Measurements from ENCODE around the gene INSL3.
"Not testable (repeated sequence)": the region's sequence is repeated elsewhere in the genome, so short reads cannot be mapped to it uniquely, and the experiment has no call there.

Gene INSL3

GRCh38 chr19:17807731-17808316 is 13.5 kb downstream of the INSL3 start:
- Histone ChIP-seq H3K9me3 (ENCODE audit: control insufficient read depth, low read length) (no peaks in the 10 kb centered on the region), H3K27ac (ENCODE audit: low read depth, low read length, severe bottlenecking) (no peak overlapping the region), H3K36me3 (ENCODE audit: control insufficient read depth, insufficient read depth, low read length) (no peaks in the 10 kb centered on the region), H3K4me3 (ENCODE audit: extremely low read depth, insufficient read depth, low read length, poor library complexity, severe bottlenecking) (no peak overlapping the region), H3K4me1 (ENCODE audit: control insufficient read depth, insufficient read depth, low read length, poor library complexity, severe bottlenecking) (no peaks in the 10 kb centered on the region)
- WGBS, 2 experiments (ENCODE audit: insufficient coverage in 2 of 2), result 93% methylated on average over 31 to 37 of the region's 38 CpGs

- WGBS, 2 experiments (ENCODE audit: insufficient coverage in 2 of 2), result 78 to 86% methylated on average over 1 of the region's 3 CpGs
- no peaks in the 10 kb centered on the region for H3K36me3 ChIP-seq (ENCODE audit: control insufficient read depth, insufficient read depth, low read length)
Measured at GRCh38 chr19:17806945-17807344, 14.4 kb downstream of the INSL3 start.

GRCh38 chr19:17805427-17805826 is 15.9 kb downstream of the INSL3 start:
- 69 to 91% methylated on average over 2 to 4 of the region's 4 CpGs for WGBS, 2 experiments (ENCODE audit: insufficient coverage in 2 of 2)

More at GRCh38 chr19:17806945-17807344, 14.4 kb downstream of the INSL3 start:
- Histone ChIP-seq H3K9me3 (ENCODE audit: control insufficient read depth, low read length) (no peaks in the 10 kb centered on the region), H3K27ac (ENCODE audit: low read depth, low read length, severe bottlenecking) (no peak overlapping the region), H3K4me3 (ENCODE audit: extremely low read depth, insufficient read depth, low read length, poor library complexity, severe bottlenecking) (no peak overlapping the region), H3K4me1 (ENCODE audit: control insufficient read depth, insufficient read depth, low read length, poor library complexity, severe bottlenecking) (no peaks in the 10 kb centered on the region)

GRCh38 chr19:17803264-17803896 is 17.9 kb downstream of the INSL3 start:
- Histone ChIP-seq H3K4me3 (ENCODE audit: extremely low read depth, insufficient read depth, low read length, poor library complexity, severe bottlenecking) (no peak overlapping the region), H3K36me3 (ENCODE audit: control insufficient read depth, insufficient read depth, low read length) (no peaks in the 10 kb centered on the region), H3K4me1 (ENCODE audit: control insufficient read depth, insufficient read depth, low read length, poor library complexity, severe bottlenecking) (no peaks in the 10 kb centered on the region), H3K9me3 (ENCODE audit: control insufficient read depth, low read length) (no peaks in the 10 kb centered on the region), H3K27ac (ENCODE audit: low read depth, low read length, severe bottlenecking) (no peak overlapping the region)
- 80 to 87% methylated on average over 9 to 11 of the region's 14 CpGs for WGBS, 2 experiments (ENCODE audit: insufficient coverage in 2 of 2)

More at GRCh38 chr19:17805427-17805826, 15.9 kb downstream of the INSL3 start:
- no peaks in the 10 kb centered on the region for H3K36me3 ChIP-seq (ENCODE audit: control insufficient read depth, insufficient read depth, low read length)
- no peak overlapping the region for H3K27ac ChIP-seq (ENCODE audit: low read depth, low read length, severe bottlenecking)
- H3K4me3 ChIP-seq (ENCODE audit: extremely low read depth, insufficient read depth, low read length, poor library complexity, severe bottlenecking), result no peak overlapping the region
- no peaks in the 10 kb centered on the region for H3K9me3 ChIP-seq (ENCODE audit: control insufficient read depth, low read length)
- no peaks in the 10 kb centered on the region for H3K4me1 ChIP-seq (ENCODE audit: control insufficient read depth, insufficient read depth, low read length, poor library complexity, severe bottlenecking)

- 84 to 91% methylated on average over 6 to 11 of the region's 12 CpGs for WGBS, 2 experiments (ENCODE audit: insufficient coverage in 2 of 2)
- no peak overlapping the region for H3K4me3 ChIP-seq (ENCODE audit: extremely low read depth, insufficient read depth, low read length, poor library complexity, severe bottlenecking)
- H3K9me3 ChIP-seq (ENCODE audit: control insufficient read depth, low read length), result no peaks in the 10 kb centered on the region
Measured at GRCh38 chr19:17802137-17802858, 19.0 kb downstream of the INSL3 start.

GRCh38 chr19:17798599-17798998 is 22.7 kb downstream of the INSL3 start:
- not testable (repeated sequence) for H3K36me3 ChIP-seq (ENCODE audit: control insufficient read depth, insufficient read depth, low read length); H3K4me3 ChIP-seq (ENCODE audit: extremely low read depth, insufficient read depth, low read length, poor library complexity, severe bottlenecking); H3K4me1 ChIP-seq (ENCODE audit: control insufficient read depth, insufficient read depth, low read length, poor library complexity, severe bottlenecking); H3K27ac ChIP-seq (ENCODE audit: low read depth, low read length, severe bottlenecking); H3K9me3 ChIP-seq (ENCODE audit: control insufficient read depth, low read length)
- 94 to 95% methylated on average over 3 of the region's 3 CpGs for WGBS, 2 experiments (ENCODE audit: insufficient coverage in 2 of 2)

More at GRCh38 chr19:17802137-17802858, 19.0 kb downstream of the INSL3 start:
- no peaks in the 10 kb centered on the region for H3K36me3 ChIP-seq (ENCODE audit: control insufficient read depth, insufficient read depth, low read length)
- no peaks in the 10 kb centered on the region for H3K4me1 ChIP-seq (ENCODE audit: control insufficient read depth, insufficient read depth, low read length, poor library complexity, severe bottlenecking)
- H3K27ac ChIP-seq (ENCODE audit: low read depth, low read length, severe bottlenecking), result no peak overlapping the region

GRCh38 chr19:17797424-17798201 is 23.7 kb downstream of the INSL3 start:
- WGBS, 2 experiments (ENCODE audit: insufficient coverage in 2 of 2), result 80 to 81% methylated on average over 7 to 10 of the region's 11 CpGs
- no peak overlapping the region for H3K4me3 ChIP-seq (ENCODE audit: extremely low read depth, insufficient read depth, low read length, poor library complexity, severe bottlenecking)

GRCh38 chr19:17796838-17797423 is 24.4 kb downstream of the INSL3 start:
- 86 to 89% methylated on average over 1 of the region's 1 CpG for WGBS, 2 experiments (ENCODE audit: insufficient coverage in 2 of 2)
- H3K36me3 ChIP-seq (ENCODE audit: control insufficient read depth, insufficient read depth, low read length), result no peaks in the 10 kb centered on the region
- no peak overlapping the region for H3K27ac ChIP-seq (ENCODE audit: low read depth, low read length, severe bottlenecking)
- H3K4me1 ChIP-seq (ENCODE audit: control insufficient read depth, insufficient read depth, low read length, poor library complexity, severe bottlenecking), result peaks cover 3% of the 10 kb centered on the region
- no peaks in the 10 kb centered on the region for H3K9me3 ChIP-seq (ENCODE audit: control insufficient read depth, low read length)
- H3K4me3 ChIP-seq (ENCODE audit: extremely low read depth, insufficient read depth, low read length, poor library complexity, severe bottlenecking), result no peak overlapping the region

More at GRCh38 chr19:17797424-17798201, 23.7 kb downstream of the INSL3 start:
- H3K27ac ChIP-seq (ENCODE audit: low read depth, low read length, severe bottlenecking), result no peak overlapping the region
- H3K9me3 ChIP-seq (ENCODE audit: control insufficient read depth, low read length), result no peaks in the 10 kb centered on the region
- H3K4me1 ChIP-seq (ENCODE audit: control insufficient read depth, insufficient read depth, low read length, poor library complexity, severe bottlenecking), result peaks cover 3% of the 10 kb centered on the region
- no peaks in the 10 kb centered on the region for H3K36me3 ChIP-seq (ENCODE audit: control insufficient read depth, insufficient read depth, low read length)

- Histone ChIP-seq H3K9me3 (ENCODE audit: control insufficient read depth, low read length) (no peaks in the 10 kb centered on the region), H3K4me3 (ENCODE audit: extremely low read depth, insufficient read depth, low read length, poor library complexity, severe bottlenecking) (no peak overlapping the region), H3K36me3 (ENCODE audit: control insufficient read depth, insufficient read depth, low read length) (no peaks in the 10 kb centered on the region), H3K4me1 (ENCODE audit: control insufficient read depth, insufficient read depth, low read length, poor library complexity, severe bottlenecking) (peaks cover 7% of the 10 kb centered on the region), H3K27ac (ENCODE audit: low read depth, low read length, severe bottlenecking) (no peak overlapping the region)
- 75 to 84% methylated on average over 4 to 5 of the region's 6 CpGs for WGBS, 2 experiments (ENCODE audit: insufficient coverage in 2 of 2)
Measured at GRCh38 chr19:17796013-17796837, 25.1 kb downstream of the INSL3 start.
